WERI-Rb-1 (cell line): ENCODE measurements around the gene REXO4.
A peak's percentile ranks its signal among the peaks of the same experiment; 100 is the strongest.

Experiments
- DNase-seq: peaks from one replicate; pipeline ENCODE4 v3.0.0-alpha.2; 2020
- H3K27ac ChIP-seq: fragments of 250-450 bp; sonication (Bioruptor Pico); 2 replicates; pipeline ENCODE4 v1.5.1; 2020; ENCODE audit warnings: mild to moderate bottlenecking, moderate library complexity
- H3K27me3 ChIP-seq: fragments of 250-450 bp; sonication (Bioruptor Pico); 2 replicates; pipeline ENCODE4 v1.5.1; 2021; ENCODE audit warnings: mild to moderate bottlenecking, low read depth, moderate library complexity; ENCODE audit not compliant: insufficient read depth, severe bottlenecking
- H3K36me3 ChIP-seq: fragments of 250-450 bp; sonication (Bioruptor Pico); 2 replicates; pipeline ENCODE4 v1.5.1; 2020; ENCODE audit warnings: mild to moderate bottlenecking, moderate library complexity
- H3K4me3 ChIP-seq: 2 replicates; pipeline ENCODE4 v1.5.1; 2011; ENCODE audit warnings: low read depth, mild to moderate bottlenecking, control low read depth, low read length
- H3K9me3 ChIP-seq: fragments of 250-450 bp; sonication (Bioruptor Pico); 2 replicates; pipeline ENCODE4 v1.5.1; 2021; ENCODE audit warnings: mild to moderate bottlenecking, moderate library complexity; ENCODE audit not compliant: severe bottlenecking
- TF ChIP-seq, protein P1 (sequence below): IDR thresholded peaks from 2 replicates; pipeline ENCODE4 v1.5.1; 2011; ENCODE audit warnings: low read depth, mild to moderate bottlenecking, control low read depth, inconsistent platforms, low read length

Gene REXO4

DNA sequence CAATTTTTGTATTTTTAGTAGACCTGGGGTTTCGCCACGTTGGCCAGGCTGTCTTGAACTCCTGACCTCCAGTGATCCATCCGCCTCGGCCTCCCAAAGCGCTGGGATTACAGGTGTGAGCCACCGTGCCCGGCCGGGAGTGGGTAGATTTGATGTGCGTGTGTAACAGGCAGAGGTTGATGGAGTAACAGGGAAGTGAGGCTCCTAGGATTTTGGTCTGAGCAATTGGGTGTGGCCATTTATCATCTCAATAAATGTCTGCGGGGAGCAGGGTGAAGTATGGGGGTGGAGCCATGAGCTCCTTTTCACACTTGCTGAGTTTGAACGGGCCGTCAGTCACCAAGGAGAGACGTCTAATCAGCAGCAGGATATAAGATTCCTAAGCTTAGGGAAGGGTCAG lies 1.2 kb upstream of the REXO4 start:
- no peak overlapping the region for H3K4me3 ChIP-seq
- H3K27ac ChIP-seq: no peak overlapping the region

DNA sequence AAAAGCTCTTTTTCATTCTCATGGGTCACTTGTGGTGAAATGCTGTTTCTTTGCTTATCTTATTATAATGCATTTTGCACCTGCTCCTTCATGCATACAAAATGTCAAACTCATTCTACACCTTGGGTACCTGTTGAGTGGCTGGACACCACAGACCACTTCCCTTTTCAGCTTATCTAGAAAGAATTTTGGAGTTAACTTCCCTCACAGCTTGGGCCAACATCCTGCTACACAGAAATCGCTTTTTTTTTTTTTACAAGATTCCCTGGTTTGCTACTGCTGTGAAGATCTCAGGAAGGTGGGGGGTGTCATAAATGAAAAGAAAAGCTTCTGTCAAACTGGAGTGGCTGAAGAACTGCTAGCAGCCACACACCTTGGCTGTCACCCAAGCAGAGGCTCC lies 2.6 kb downstream of the REXO4 start:
- TF ChIP-seq, protein P1, sequence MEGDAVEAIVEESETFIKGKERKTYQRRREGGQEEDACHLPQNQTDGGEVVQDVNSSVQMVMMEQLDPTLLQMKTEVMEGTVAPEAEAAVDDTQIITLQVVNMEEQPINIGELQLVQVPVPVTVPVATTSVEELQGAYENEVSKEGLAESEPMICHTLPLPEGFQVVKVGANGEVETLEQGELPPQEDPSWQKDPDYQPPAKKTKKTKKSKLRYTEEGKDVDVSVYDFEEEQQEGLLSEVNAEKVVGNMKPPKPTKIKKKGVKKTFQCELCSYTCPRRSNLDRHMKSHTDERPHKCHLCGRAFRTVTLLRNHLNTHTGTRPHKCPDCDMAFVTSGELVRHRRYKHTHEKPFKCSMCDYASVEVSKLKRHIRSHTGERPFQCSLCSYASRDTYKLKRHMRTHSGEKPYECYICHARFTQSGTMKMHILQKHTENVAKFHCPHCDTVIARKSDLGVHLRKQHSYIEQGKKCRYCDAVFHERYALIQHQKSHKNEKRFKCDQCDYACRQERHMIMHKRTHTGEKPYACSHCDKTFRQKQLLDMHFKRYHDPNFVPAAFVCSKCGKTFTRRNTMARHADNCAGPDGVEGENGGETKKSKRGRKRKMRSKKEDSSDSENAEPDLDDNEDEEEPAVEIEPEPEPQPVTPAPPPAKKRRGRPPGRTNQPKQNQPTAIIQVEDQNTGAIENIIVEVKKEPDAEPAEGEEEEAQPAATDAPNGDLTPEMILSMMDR: no peak
- Histone ChIP-seq H3K36me3 (peaks cover 49% of the 10 kb centered on the region), H3K4me3 (no peak overlapping the region), H3K27ac (no peak overlapping the region), H3K27me3 (no peaks in the 10 kb centered on the region), H3K9me3 (no peaks in the 10 kb centered on the region)
- no peak for DNase-seq

More for the DNA sequence above, 1.2 kb upstream of the REXO4 start:
- H3K27me3 ChIP-seq: no peaks in the 10 kb centered on the region
- no peaks in the 10 kb centered on the region for H3K9me3 ChIP-seq
- TF ChIP-seq, protein P1: no peak
- DNase-seq: no peak
- H3K36me3 ChIP-seq: peaks cover 27% of the 10 kb centered on the region

DNA sequence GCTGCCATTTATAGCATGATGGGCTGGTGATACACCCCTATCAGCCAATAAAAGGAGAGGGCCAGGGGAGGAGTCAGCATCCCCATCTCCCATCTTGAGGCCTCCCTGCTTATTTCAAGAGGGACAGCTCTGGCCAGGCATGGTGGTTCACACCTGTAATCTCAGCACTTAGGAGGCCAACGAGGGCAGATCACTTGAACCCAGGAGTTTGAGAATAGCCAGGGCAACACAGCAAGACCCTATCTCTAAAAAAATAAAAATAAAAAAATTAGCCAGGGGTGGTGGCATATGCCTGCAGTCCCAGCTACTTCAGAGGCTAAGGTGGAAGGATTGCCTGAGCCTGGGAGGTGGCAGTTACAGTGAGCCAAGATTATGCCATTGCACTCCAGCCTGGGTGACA lies 9.8 kb downstream of the REXO4 start:
- no peak overlapping the region for H3K27ac ChIP-seq
- DNase-seq: no peak
- H3K9me3 ChIP-seq: no peaks in the 10 kb centered on the region
- no peaks in the 10 kb centered on the region for H3K27me3 ChIP-seq
- H3K36me3 ChIP-seq: peaks cover 66% of the 10 kb centered on the region
- TF ChIP-seq, protein P1: no peak
- no peak overlapping the region for H3K4me3 ChIP-seq

DNA sequence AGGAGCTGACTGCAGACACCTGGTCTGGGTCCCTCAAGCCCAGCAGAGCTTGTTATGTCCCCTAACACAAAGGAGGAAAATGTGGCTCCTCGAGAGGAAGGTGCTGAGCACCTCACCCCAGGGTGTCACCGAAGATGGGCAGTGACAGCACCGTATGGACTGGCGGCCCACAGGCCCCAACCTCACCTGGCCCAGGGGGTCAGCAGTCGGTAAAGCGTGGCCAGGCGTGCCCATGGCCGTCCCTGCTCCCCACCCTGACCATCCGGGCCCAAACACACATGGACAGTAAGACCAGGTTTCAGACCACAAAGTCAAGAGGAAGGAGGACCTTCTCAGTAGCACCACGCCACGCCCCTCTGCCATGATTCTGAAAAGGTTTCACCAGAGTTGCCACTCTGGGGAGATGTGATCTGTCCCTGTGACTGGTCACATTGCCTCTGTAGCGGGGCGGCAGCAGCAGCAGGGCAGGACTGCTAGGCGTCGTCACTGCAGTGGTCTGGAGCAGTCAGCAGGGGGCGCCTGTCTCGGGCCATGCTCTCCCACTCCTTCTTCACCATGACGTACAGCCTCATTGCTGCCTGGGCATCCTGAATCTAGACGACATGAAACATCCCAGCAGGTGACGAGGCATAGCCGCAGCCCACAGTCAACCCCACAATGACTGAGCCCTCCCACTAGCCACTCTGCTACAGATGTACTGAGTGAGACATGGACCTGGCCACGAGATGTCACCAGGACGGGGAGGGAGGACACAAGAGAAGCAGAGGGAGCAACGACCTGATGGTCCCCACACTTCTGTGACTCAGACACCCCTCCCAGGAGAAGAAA lies 11.1 kb downstream of the REXO4 start:
- TF ChIP-seq, protein P1: peak; percentile 98

DNA sequence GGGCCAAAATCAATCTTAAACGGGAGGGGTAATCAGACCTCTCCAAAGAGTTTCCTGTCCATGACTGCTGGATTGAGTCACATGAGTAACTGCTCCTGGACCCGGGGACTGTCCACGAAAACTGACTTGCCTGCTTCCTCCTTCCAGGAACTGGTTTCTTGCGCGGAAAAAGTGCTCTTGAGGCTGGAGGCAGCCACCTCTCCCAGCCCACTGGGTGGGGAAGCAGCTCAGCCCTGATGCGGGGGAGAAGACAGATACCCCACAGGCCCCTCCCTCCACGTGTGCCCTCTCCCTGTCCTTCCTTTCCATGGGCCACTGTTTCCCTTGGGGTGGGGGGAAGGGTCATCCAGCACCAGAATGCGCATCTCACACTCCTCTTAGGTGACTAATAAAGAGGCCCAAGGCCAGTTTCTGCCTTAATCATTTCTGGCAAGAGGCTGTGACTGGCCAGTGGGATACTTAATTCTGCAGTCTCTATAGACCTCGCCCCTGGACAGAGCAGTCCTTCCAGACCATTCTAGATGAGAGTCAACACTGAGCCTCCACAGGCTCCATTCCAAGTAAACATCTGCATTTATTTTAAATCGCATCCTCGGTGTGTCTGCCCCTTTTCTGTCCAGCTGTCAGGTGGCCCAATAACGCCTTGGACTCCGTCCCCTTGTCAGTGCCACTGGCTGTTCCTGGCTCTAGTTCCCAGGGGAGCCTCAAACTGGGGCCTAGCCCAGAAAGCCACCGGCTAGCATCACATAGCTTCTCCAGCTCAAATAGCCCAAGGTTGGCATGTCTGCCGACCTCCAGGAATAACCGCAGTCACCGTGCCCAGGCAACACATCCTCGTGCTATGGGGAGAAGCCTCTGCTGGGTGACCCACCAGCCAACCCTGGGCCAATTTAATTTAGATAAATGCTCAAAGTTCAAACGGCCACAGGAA lies 12.0 kb downstream of the REXO4 start:
- H3K36me3 ChIP-seq: peaks cover 58% of the 10 kb centered on the region
- no peak for DNase-seq

More for the DNA sequence above, 11.1 kb downstream of the REXO4 start:
- H3K27ac ChIP-seq: no peak overlapping the region
- peak; percentile 79 for DNase-seq
- no peaks in the 10 kb centered on the region for H3K27me3 ChIP-seq
- H3K9me3 ChIP-seq: no peaks in the 10 kb centered on the region
- peaks cover 65% of the 10 kb centered on the region for H3K36me3 ChIP-seq
- no peak overlapping the region for H3K4me3 ChIP-seq

More for the DNA sequence above, 12.0 kb downstream of the REXO4 start:
- no peak overlapping the region for H3K27ac ChIP-seq
- no peak overlapping the region for H3K4me3 ChIP-seq
- TF ChIP-seq, protein P1: no peak
- no peaks in the 10 kb centered on the region for H3K9me3 ChIP-seq
- no peaks in the 10 kb centered on the region for H3K27me3 ChIP-seq
